Measurements from ENCODE around the gene PTPRM. TPM values are rescaled to one million over a fixed set of nuclear protein-coding genes. Genes with fewer than 3 reads are reported as not detected.

PTPRM gene
- total and polyA plus RNA-seq, 9 donors, result 45.6 to 82.0 (median 56.9) TPM

DNA sequence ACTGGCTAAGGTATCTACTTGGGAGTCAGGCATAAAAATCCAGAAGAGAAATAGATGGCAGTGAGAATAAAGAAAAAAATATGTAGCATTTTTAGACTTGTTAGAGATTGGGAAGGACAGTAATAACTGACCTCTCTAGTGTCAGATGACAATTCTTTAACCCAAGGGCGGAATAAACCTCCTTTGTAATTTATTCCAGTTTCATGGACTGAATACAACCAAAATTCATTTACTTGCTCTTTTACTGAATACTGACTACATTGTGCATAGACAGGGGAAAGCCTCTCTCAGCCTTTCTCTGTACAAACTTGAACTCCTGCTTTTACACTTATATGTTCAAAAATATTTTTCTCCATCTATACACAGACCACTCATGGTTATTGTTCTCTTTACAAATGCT is 566.8 kb downstream of the PTPRM start:
- H3K27ac ChIP-seq, result no peak overlapping the region
- H3K4me1 ChIP-seq (ENCODE audit: insufficient read depth), result peaks cover 2% of the 10 kb centered on the region
- intact Hi-C loops (cut with DNase I), result no loop called here
- TF ChIP-seq EP300 (IDR thresholded peaks at IDR 0.05), result no peak
- DNase-seq, result no peak
- WGBS, 3 donors, result 93 to 97% (median 97%) methylated on average over 1 of the region's 1 CpG
- no peaks in the 10 kb centered on the region for H3K36me3 ChIP-seq
- H3K4me3 ChIP-seq, result no peak overlapping the region
- no peaks in the 10 kb centered on the region for H3K27me3 ChIP-seq
- H3K9me3 ChIP-seq, result no peaks in the 10 kb centered on the region

DNA sequence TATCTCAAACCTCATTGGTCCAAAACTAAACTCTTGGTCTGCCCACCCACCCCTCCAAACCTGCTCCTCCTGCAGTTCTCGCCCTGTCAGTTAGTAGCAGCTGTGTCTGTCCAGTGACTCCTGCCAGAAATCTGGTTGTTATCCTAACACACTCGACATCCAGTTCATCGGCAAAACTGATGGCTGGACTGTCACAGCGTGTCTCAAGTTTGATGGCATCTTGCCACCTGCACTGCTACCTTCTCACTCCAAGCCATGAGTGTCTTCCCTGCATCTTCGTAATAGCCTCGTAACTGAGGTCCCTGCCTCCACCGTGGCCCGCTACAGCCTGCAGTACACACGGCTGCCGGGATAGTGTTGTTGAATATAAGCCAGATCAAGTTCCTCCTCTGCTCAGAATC is 572.0 kb downstream of the PTPRM start:
- DNase-seq, result peak; percentile 28 to 60 (median 45)
- H3K36me3 ChIP-seq, result no peaks in the 10 kb centered on the region
- no peak overlapping the region for H3K4me3 ChIP-seq
- peak overlapping the region; percentile 51 to 71 for H3K27ac ChIP-seq
- WGBS, 3 donors, result 11 to 23% (median 17%) methylated on average over 10 of the region's 10 CpGs
- no peaks in the 10 kb centered on the region for H3K9me3 ChIP-seq
- H3K4me1 ChIP-seq (ENCODE audit: insufficient read depth), result peaks cover 18% of the 10 kb centered on the region
- TF ChIP-seq, protein P1, sequence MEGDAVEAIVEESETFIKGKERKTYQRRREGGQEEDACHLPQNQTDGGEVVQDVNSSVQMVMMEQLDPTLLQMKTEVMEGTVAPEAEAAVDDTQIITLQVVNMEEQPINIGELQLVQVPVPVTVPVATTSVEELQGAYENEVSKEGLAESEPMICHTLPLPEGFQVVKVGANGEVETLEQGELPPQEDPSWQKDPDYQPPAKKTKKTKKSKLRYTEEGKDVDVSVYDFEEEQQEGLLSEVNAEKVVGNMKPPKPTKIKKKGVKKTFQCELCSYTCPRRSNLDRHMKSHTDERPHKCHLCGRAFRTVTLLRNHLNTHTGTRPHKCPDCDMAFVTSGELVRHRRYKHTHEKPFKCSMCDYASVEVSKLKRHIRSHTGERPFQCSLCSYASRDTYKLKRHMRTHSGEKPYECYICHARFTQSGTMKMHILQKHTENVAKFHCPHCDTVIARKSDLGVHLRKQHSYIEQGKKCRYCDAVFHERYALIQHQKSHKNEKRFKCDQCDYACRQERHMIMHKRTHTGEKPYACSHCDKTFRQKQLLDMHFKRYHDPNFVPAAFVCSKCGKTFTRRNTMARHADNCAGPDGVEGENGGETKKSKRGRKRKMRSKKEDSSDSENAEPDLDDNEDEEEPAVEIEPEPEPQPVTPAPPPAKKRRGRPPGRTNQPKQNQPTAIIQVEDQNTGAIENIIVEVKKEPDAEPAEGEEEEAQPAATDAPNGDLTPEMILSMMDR (IDR thresholded peaks at IDR 0.05), result peak in 1 of 3 donors; percentile 20
- no peak for TF ChIP-seq EP300 (IDR thresholded peaks at IDR 0.05)
- no peak for TF ChIP-seq POLR2A (IDR thresholded peaks at IDR 0.05)
- intact Hi-C loops (cut with DNase I), result no loop called here
- H3K27me3 ChIP-seq, result no peaks in the 10 kb centered on the region

DNA sequence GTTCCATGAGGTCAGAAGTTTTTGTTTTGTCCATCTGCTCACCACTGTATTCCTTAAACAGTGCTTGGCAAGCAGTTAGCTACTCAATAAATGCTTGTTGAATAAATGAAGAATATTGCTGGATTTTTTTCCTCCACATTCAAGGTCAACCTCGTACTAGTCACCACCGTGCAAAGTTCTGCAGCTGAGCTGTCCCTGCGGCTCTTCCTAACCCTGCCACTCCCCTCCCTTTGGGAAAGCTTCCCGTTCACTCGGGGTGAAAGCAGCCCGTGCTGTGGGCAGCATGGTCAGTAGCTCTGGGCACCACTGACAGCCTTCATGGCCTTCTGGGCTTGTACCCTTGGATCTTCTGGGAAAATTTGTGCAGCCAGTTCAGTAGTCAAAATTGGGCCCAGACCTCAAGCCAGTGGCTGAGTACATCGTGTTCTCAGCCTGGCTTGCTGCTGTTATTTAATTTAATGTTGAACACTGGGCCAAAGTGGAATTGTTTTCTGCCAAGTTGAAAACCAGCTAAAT is 572.8 kb downstream of the PTPRM start:
- H3K27me3 ChIP-seq, result no peaks in the 10 kb centered on the region
- peaks cover 18% of the 10 kb centered on the region for H3K4me1 ChIP-seq (ENCODE audit: insufficient read depth)
- intact Hi-C loops (cut with DNase I), result loop anchor here in 1 of 4 donors (10.0 kb wide), 1 partner anchor 1295 kb away; no protein-coding TSS in a partner anchor
- peak overlapping the region in 1 of 2 donors; percentile 71 for H3K27ac ChIP-seq
- TF ChIP-seq POLR2A (IDR thresholded peaks at IDR 0.05), result no peak
- TF ChIP-seq EP300 (IDR thresholded peaks at IDR 0.05), result no peak
- TF ChIP-seq, protein P1 (IDR thresholded peaks at IDR 0.05), result no peak
- DNase-seq, result peak; percentile 51 to 71 (median 54)
- no peaks in the 10 kb centered on the region for H3K36me3 ChIP-seq
- no peak overlapping the region for H3K4me3 ChIP-seq
- H3K9me3 ChIP-seq, result no peaks in the 10 kb centered on the region
- 6 to 19% (median 13%) methylated on average over 7 of the region's 7 CpGs for whole genome bisulfite sequencing, 3 donors

DNA sequence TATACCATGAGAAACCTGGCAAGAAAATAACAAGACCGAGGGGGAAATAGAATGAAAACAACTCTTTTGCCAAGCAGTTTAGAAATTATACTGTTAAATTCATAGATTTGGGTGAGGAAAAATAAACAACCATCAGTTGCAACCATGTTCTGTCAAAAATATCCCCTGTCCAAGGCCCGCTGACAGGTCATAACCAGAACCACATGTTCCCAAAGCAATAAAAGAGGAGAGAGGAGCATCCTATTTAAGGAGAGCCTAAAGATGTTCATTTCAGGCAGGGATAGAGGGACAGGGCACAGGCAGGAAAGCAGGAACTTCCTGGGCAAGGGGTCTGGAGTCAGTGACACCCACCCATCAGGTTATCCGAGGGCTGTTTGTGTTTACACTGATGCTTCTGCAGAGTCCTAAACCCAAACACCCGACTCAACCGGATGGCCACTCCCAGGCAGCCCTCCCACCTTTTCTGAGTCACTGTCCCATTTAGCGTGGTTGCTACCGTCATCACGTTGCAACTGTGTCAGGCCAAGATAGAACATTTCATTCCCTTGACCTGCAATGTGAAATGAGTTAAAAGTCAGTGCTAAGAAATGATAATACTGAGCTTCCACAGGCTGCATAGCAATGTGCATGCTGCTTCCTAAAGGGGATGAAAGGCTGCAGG is 573.9 kb downstream of the PTPRM start:
- no peak overlapping the region for H3K4me3 ChIP-seq
- H3K27ac ChIP-seq, result peak overlapping the region in 1 of 2 donors; percentile 41
- WGBS, 3 donors, result 23 to 32% (median 26%) methylated on average over 8 of the region's 8 CpGs
- intact Hi-C loops (cut with DNase I), result loop anchor here in 1 of 4 donors (10.0 kb wide), 1 partner anchor 1294 kb away; no protein-coding TSS in a partner anchor
- no peaks in the 10 kb centered on the region for H3K27me3 ChIP-seq
- peak in 4 of 5 donors; percentile 49 to 70 (median 51) for DNase-seq
- H3K4me1 ChIP-seq (ENCODE audit: insufficient read depth), result peaks cover 18% of the 10 kb centered on the region
- no peaks in the 10 kb centered on the region for H3K36me3 ChIP-seq
- TF ChIP-seq POLR2A (IDR thresholded peaks at IDR 0.05), result no peak
- TF ChIP-seq EP300 (IDR thresholded peaks at IDR 0.05), result no peak
- TF ChIP-seq, protein P1 (IDR thresholded peaks at IDR 0.05), result no peak
- no peaks in the 10 kb centered on the region for H3K9me3 ChIP-seq

Data from ovary (tissue), 9 donors.